ENCODE results near the gene RNF7.
"Not testable (repeated sequence)": the region's sequence is repeated elsewhere in the genome, so short reads cannot be mapped to it uniquely, and the experiment has no call there.

Gene RNF7

DNA sequence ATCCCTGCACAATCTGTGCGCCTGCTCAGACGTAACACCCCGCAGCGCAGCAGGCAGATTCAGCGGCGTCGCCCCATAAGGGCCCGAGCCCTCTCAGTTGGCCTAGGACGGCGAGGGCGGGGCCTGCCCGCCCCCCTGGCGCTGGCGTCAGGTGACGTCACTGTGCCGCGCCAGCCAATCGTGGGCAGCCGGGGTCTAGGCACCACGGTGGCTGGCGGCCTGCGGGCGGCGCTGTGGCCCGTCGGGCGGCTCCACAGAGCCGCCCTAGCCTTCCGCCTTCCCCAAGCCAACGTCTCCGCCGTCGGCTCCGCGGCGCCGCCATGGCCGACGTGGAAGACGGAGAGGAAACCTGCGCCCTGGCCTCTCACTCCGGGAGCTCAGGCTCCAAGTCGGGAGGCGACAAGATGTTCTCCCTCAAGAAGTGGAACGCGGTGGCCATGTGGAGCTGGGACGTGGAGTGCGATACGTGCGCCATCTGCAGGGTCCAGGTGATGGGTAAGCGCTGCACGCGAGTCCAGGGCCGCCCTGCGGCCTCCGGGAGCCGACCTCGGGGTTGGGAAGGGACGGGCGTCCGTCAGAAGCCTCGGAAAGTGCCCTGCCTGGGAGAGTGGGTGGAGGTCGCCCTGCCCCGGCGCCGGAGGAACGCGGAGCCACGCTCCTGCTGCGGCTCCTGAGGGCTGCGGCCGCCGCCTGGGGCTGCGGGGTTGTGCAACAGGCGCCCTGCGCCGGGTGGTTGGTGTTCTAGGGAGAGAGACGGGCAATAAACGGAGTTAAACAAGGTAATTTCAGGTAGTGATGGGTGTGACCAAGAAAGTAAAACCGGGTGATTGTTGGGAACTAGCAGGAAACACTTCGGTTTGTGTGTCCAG lies at the start of gene RNF7:
Gene RNF7 (plus strand): TSS at position 277 of the 869 bp plus-strand sequence. CDS start 44 bp downstream, at position 321.
- peak; percentile 95 for DNase-seq (ENCODE audit: low spot score)

- DNase-seq (ENCODE audit: low spot score) = no peak
Observed at GRCh38 chr3:141690431-141691072, 47.5 kb upstream of the RNF7 start.

DNA sequence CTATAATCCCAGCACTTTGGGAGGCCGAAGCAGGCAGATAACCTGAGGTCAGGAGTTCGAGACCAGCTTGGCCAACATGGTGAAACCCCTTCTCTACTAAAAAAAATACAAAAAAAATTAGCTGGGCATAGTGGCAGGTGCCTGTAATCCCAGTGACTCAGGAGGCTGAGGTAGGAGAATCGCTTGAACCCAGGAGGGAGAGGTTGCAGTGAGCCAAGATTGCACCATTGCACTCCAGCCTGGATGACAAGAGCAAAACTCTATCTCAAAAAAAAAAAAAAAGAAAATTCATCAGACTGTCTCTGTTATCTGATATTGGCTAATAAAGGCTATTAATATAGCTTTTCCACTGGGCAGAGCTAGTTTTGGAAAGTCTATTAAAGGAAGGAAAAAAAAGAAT lies 46.6 kb upstream of the RNF7 start:
- DNase-seq (ENCODE audit: low spot score) = not testable (repeated sequence)

DNA sequence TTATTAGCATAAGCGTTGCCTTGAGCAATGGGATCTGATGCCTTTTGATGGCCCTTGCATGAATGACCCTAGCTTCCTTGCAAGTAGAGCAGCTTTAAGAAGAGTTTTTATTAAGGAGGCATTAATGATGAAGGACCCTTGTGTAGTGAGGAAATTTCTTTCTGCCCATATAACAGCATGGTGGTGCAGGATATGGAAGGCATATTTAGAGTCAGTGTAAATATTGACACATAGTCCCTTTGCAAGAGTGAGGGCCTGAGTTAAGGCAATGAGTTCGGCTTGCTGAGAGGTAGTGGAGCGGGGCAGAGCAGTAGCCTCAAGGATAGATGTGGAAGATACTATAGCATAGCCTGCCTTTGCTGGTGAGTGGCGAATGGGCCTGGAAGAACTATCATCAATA lies 45.1 kb upstream of the RNF7 start:
- DNase-seq (ENCODE audit: low spot score) = not testable (repeated sequence)

GRCh38 chr3:141699324-141699723 lies 38.8 kb upstream of the RNF7 start:
- DNase-seq (ENCODE audit: low spot score) = no peak

- no peak for DNase-seq (ENCODE audit: low spot score)
Observed at GRCh38 chr3:141699897-141700296, 38.2 kb upstream of the RNF7 start.

DNA sequence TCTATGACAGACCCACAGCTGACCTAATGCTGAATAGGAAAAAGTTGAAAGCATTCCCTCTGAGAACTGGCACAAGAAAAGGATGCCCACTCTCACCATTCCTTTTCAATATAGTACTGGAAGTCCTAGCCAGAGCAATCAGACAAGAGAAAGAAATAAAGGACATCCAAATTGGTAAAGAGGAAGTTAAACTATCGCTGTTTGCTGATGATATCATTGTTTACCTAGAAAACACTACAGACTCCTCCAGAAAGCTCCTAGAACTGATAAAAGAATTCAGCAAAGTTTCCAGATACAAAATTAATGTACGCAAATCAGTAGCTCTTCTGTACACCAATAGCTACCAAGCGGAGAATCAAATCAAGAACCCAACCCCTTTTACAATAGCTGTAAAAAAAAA lies 34.7 kb upstream of the RNF7 start:
- DNase-seq (ENCODE audit: low spot score) = not testable (repeated sequence)

DNA sequence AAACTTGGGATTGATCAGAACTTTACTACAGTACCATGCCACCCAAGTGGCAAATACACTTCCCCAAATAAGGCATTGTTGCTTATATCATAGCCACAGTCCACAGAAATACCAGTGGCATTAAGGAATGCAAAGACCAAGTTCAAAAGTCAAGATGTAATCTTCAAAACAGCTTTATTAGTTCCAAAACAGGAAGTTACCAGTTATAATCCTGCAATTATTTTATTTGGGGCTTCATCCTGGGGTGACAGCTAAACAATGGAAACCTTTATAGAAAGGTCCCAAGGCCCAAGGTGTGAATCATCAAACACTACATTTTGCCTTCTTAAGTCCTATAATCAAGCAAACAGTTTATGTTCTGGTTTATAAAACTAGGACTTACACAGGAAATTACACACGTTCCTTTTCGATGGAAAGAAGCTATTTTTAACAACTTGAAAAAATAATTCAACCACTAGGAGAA lies 30.3 kb upstream of the RNF7 start:
- DNase-seq (ENCODE audit: low spot score) = no peak

DNA sequence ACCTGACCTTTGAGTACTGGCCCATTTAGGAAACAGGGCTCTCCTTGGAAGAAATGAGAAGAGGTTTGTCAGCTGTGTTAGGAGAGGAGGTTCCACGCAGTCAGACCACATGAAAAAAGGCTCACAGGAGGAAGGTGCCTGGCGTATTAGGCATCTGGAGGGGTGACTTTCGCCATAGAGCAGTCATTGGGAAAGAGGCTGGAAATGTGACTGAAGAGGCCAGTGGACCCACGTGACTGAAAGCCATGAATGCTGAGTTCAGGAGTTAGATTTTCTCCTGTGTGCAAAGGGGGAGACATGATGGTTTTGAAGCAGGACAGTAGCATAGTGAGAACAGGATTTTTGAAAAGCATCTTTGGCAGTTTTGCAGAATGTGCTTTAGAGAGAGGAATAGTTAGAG lies 29.7 kb upstream of the RNF7 start:
- DNase-seq (ENCODE audit: low spot score) = no peak

DNA sequence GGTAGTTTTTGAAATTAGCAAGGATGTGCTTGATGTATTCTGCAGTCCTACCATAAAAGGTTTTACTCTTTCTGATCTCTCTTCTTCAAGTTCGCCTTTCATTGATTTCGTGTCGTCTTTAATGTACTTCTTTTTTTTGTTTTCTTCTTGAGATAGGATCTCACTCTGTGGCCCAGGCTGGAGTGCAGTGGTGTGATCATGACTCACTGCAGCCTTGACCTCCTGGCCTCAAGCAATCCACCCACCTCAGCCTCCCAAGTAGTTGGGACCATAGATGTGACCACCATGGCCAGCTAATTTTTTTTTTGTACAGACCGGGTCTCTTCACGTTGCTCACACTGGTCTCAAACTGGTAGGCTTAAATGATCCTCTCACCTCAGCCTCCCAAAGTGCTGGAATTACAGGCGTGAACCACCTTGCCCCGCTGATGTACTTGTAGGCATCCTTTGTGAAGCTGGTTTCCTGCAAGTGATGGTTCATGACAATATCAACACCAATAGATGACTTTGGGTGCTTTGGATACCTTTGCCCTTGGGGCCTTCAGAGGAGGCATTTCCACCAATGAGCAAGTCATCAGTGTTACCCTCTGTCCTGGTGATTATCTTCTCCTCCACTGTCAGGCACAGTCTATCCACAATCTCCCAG lies 28.9 kb upstream of the RNF7 start:
- DNase-seq (ENCODE audit: low spot score) = no peak

- no peak for DNase-seq (ENCODE audit: low spot score)
Observed at GRCh38 chr3:141710121-141710520, 28.0 kb upstream of the RNF7 start.

- DNase-seq (ENCODE audit: low spot score) = no peak
Observed at GRCh38 chr3:141710888-141711616, 27.0 kb upstream of the RNF7 start.

DNA sequence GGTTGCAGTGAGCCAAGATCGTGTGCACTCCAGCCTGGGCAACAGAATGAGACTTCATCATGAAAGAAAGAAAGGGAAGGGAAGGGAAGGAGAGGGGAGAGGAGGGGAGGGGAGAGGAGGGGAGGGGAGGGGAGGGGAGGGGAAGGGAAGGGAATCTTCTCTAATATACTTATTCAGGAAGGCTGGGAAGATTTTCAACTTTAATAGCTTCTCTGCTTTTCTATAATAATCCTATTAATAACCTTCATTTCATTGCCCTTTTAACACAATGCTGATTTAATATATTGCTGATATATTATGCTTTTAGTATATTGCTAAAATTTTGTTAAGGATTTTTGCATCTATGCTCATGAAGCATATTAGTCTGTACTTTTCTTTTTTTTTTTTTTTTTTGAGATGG lies 23.4 kb upstream of the RNF7 start:
- no peak for DNase-seq (ENCODE audit: low spot score)

- no peak for DNase-seq (ENCODE audit: low spot score)
Observed at GRCh38 chr3:141722081-141722480, 16.0 kb upstream of the RNF7 start.

- DNase-seq (ENCODE audit: low spot score) = no peak
Observed at GRCh38 chr3:141722648-141723047, 15.4 kb upstream of the RNF7 start.

DNA sequence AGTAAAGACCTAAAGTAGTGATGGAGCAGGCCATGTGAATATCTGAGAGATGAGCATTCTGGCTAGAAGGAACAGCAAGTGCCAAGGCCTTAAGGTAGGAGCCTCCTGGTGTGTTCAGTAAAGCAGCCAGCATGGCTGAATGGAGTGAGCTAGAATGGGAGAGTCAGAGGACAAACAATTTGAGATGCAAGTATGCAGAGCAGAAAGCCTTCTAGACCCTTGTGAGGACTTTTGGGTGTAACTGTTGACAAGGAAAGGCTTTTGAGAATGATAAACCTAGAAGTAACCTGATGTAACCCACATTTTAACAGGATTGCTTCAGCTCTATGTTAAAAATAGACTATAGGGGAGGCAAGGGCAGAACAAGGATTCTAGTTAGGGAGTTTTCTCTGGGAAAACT lies 14.8 kb upstream of the RNF7 start:
- DNase-seq (ENCODE audit: low spot score) = no peak

- DNase-seq (ENCODE audit: low spot score) = no peak
Observed at GRCh38 chr3:141724186-141724585, 13.9 kb upstream of the RNF7 start.

- no peak for DNase-seq (ENCODE audit: low spot score)
Observed at GRCh38 chr3:141725036-141725435, 13.1 kb upstream of the RNF7 start.

DNA sequence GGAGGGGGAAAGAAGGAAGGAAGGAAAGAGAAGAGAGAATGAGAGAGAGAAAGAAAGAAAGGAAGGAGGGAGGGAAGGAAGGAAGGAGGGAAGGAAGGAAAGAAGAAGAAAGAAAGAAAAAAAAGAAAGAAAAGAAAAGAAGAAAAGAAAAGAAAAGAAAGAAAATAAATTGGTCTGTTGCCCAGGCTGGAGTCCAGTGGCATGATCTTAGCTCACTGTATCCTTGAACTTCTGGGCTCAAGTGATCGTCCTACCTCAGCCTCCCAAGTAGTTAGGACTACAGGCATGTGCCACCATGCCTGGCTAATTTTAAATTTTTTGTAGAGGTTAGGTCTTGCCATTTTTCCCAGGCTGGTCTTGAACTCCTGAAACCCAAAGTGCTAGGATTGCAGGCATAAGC lies 11.6 kb upstream of the RNF7 start:
- no peak for DNase-seq (ENCODE audit: low spot score)

GRCh38 chr3:141728355-141728892 lies 9.7 kb upstream of the RNF7 start:
- DNase-seq (ENCODE audit: low spot score) = no peak

DNA sequence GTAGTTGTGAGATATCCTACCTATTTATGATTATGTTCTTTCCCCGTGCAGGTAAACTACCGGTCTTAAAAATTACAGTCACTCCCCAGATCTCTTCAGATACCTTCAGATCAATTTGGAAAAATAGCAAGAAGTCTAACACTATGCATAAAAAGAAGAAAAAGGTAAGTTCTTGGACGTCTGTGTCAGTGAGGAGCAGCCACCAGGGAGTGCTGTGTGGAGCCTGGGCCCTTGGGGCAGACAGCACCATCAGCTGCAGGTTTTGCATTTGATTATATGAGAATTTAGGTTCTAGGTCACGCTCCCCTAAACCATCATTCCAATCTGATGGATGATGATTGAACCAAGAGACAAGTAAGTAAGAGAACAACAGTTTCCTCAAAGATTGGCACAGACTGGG lies 8.9 kb upstream of the RNF7 start:
- no peak for DNase-seq (ENCODE audit: low spot score)

- DNase-seq (ENCODE audit: low spot score) = no peak
Observed at GRCh38 chr3:141735176-141735575, 2.9 kb upstream of the RNF7 start.

Data from hematopoietic multipotent progenitor cell treated with erythropoietin and hydrocortisone succinate and interleukin-3 and kit ligand, for 15 days (in vitro differentiated cells).